Measurements from ENCODE around the gene PTPN22.
A peak's percentile ranks its signal among the peaks of the same experiment; 100 is the strongest.

PTPN22 gene

DNA sequence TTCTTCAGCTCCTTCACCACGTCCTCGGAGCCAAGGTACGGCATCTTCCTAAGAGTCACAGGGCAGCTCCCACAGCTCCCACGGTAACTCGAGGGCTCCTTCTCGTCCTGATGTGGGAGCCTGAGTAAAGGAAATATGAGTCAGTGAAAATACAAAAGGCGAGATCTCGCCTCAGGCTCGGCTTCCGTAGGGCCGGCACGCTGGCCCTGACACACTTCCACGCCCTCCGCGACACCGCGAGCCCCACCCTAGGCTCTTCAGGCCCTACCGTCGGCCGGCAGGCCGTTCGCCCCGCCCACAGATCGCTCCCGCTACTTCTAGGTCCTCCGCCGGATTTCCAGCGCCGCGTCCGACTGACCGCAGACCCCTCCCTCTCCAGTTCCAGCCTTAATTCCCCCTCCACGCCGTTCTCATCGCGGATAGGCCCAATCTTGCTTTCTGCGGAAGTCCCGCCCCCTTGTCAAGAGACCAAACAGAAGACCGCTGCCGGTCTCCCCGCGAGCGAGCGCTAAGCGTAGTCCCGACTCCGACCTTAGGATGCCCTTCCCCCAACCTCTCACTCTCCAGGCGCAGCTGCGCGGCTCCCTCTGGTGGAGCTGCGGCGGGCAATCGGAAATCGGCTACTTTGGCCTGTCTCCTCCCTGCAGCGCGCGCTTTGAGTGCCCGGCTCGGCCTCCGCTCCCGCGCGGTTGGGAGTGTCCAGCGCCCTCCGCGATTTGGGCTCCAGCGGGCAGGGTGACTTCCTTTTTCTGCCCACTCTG is 33.3 kb upstream of the PTPN22 start, which contains the start of the genes AP4B1 and DCLRE1B (continued):
- TF ChIP-seq, protein P1, sequence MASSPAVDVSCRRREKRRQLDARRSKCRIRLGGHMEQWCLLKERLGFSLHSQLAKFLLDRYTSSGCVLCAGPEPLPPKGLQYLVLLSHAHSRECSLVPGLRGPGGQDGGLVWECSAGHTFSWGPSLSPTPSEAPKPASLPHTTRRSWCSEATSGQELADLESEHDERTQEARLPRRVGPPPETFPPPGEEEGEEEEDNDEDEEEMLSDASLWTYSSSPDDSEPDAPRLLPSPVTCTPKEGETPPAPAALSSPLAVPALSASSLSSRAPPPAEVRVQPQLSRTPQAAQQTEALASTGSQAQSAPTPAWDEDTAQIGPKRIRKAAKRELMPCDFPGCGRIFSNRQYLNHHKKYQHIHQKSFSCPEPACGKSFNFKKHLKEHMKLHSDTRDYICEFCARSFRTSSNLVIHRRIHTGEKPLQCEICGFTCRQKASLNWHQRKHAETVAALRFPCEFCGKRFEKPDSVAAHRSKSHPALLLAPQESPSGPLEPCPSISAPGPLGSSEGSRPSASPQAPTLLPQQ (tag by site-specific recombination; IDR thresholded peaks at IDR 0.05), result peak; percentile 56
- TF ChIP-seq ZBTB21 (tag by site-specific recombination; IDR thresholded peaks at IDR 0.05), result peak; percentile 58; the same call in 1 of the 2 replicates
- 0 out of 2 replicates have a peak, but pooled peaks have one; percentile 33 for TF ChIP-seq ZNF623 (tag by site-specific recombination; IDR thresholded peaks at IDR 0.05)
- peak; percentile 87 for TF ChIP-seq GLIS2 (tag by site-specific recombination; IDR thresholded peaks at IDR 0.05)
- peak; percentile 44 for TF ChIP-seq ZFHX2 (tag by site-specific recombination; conservative IDR thresholded peaks at IDR 0.05)
- TF ChIP-seq ZBTB48 (tag by site-specific recombination; IDR thresholded peaks at IDR 0.05), result no peak
- peak; percentile 69 for TF ChIP-seq WT1 (tag by site-specific recombination; IDR thresholded peaks at IDR 0.05)
- peak; percentile 74 for TF ChIP-seq ZNF2 (tag by site-specific recombination; IDR thresholded peaks at IDR 0.05)
- no peak for TF ChIP-seq ZSCAN23 (tag by site-specific recombination; IDR thresholded peaks at IDR 0.05)
- peak; percentile 67 for TF ChIP-seq ZSCAN30 (tag by site-specific recombination; IDR thresholded peaks at IDR 0.05)
- TF ChIP-seq FEZF1 (tag by site-specific recombination; IDR thresholded peaks at IDR 0.05), result no peak; the same call in 1 of the 2 replicates

DNA sequence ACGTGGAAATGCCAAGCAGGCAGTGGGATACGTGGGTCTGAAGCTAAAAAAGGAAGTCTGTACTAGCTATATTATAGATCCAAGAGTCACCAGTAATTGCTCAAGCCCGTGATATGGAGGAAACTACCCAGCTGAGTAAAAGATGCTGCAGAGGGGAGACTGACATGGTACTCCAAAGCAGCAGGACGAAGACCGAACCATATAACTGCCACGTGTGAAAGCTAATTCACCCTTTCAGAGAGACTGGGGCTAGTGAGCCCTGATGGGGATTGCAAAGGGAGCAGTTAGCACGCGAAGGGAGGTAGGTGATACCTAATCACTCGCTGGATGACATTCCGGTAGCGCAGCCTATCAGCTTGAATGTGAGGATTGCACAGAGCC is 32.8 kb upstream of the PTPN22 start:
- Histone ChIP-seq H3K4me3 (ENCODE audit: low read depth, low read length) (peak overlapping the region; percentile 69), H3K4me1 (ENCODE audit: control insufficient read depth, insufficient read depth, low read length) (no peaks in the 10 kb centered on the region), H3K9me3 (ENCODE audit: control insufficient read depth, insufficient read depth, low read depth, low read length) (no peaks in the 10 kb centered on the region), H3K27ac (ENCODE audit: extremely low read depth, low read depth, low read length) (peak overlapping the region; percentile 47), H3K36me3 (ENCODE audit: control insufficient read depth in 2 of 2, insufficient read depth in 1 of 2, low read length in 2 of 2) (peaks cover 9 to 64% of the 10 kb centered on the region in 2 experiments)
- ChIA-PET POLR2A (interaction anchor here (0.7 to 4.9 kb wide), 8 partner anchors 11 to 146 kb away, joined by 3 to 84 read pairs (median 4); partner anchors contain the start of genes HIPK1 and RSBN1), CTCF (interaction anchor here (0.5 to 2.1 kb wide), 9 partner anchors 9 to 446 kb away, joined by 3 to 17 read pairs (median 3); partner anchors contain the start of gene HIPK1)
- TF ChIP-seq ZBTB48 (tag by site-specific recombination; IDR thresholded peaks at IDR 0.05) (0 out of 2 replicates have a peak, but pooled peaks have one; percentile 48), MZF1 (tag by site-specific recombination; IDR thresholded peaks at IDR 0.05; ENCODE audit: borderline replicate concordance) (peak; percentile 76; the same call in 1 of the 2 replicates), FEZF1 (tag by site-specific recombination; IDR thresholded peaks at IDR 0.05) (no peak), ZNF221 (tag by site-specific recombination; IDR thresholded peaks at IDR 0.05; ENCODE audit: borderline replicate concordance) (no peak), ZNF10 (tag by site-specific recombination; IDR thresholded peaks at IDR 0.05) (peak; percentile 97)
- TF ChIP-seq, protein P2, sequence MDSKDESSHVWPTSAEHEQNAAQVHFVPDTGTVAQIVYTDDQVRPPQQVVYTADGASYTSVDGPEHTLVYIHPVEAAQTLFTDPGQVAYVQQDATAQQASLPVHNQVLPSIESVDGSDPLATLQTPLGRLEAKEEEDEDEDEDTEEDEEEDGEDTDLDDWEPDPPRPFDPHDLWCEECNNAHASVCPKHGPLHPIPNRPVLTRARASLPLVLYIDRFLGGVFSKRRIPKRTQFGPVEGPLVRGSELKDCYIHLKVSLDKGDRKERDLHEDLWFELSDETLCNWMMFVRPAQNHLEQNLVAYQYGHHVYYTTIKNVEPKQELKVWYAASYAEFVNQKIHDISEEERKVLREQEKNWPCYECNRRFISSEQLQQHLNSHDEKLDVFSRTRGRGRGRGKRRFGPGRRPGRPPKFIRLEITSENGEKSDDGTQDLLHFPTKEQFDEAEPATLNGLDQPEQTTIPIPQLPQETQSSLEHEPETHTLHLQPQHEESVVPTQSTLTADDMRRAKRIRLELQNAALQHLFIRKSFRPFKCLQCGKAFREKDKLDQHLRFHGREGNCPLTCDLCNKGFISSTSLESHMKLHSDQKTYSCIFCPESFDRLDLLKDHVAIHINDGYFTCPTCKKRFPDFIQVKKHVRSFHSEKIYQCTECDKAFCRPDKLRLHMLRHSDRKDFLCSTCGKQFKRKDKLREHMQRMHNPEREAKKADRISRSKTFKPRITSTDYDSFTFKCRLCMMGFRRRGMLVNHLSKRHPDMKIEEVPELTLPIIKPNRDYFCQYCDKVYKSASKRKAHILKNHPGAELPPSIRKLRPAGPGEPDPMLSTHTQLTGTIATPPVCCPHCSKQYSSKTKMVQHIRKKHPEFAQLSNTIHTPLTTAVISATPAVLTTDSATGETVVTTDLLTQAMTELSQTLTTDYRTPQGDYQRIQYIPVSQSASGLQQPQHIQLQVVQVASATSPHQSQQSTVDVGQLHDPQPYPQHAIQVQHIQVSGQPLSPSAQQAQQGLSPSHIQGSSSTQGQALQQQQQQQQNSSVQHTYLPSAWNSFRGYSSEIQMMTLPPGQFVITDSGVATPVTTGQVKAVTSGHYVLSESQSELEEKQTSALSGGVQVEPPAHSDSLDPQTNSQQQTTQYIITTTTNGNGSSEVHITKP (tag by site-specific recombination; IDR thresholded peaks at IDR 0.05), result peak; percentile 7; the same call in 1 of the 2 replicates
- TF ChIP-seq, protein P3, sequence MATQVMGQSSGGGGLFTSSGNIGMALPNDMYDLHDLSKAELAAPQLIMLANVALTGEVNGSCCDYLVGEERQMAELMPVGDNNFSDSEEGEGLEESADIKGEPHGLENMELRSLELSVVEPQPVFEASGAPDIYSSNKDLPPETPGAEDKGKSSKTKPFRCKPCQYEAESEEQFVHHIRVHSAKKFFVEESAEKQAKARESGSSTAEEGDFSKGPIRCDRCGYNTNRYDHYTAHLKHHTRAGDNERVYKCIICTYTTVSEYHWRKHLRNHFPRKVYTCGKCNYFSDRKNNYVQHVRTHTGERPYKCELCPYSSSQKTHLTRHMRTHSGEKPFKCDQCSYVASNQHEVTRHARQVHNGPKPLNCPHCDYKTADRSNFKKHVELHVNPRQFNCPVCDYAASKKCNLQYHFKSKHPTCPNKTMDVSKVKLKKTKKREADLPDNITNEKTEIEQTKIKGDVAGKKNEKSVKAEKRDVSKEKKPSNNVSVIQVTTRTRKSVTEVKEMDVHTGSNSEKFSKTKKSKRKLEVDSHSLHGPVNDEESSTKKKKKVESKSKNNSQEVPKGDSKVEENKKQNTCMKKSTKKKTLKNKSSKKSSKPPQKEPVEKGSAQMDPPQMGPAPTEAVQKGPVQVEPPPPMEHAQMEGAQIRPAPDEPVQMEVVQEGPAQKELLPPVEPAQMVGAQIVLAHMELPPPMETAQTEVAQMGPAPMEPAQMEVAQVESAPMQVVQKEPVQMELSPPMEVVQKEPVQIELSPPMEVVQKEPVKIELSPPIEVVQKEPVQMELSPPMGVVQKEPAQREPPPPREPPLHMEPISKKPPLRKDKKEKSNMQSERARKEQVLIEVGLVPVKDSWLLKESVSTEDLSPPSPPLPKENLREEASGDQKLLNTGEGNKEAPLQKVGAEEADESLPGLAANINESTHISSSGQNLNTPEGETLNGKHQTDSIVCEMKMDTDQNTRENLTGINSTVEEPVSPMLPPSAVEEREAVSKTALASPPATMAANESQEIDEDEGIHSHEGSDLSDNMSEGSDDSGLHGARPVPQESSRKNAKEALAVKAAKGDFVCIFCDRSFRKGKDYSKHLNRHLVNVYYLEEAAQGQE (tag by site-specific recombination; IDR thresholded peaks at IDR 0.05), result 0 out of 2 replicates have a peak, but pooled peaks have one; percentile 30
- TF ChIP-seq, protein P4, sequence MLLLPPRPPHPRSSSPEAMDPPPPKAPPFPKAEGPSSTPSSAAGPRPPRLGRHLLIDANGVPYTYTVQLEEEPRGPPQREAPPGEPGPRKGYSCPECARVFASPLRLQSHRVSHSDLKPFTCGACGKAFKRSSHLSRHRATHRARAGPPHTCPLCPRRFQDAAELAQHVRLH (tag by site-specific recombination; IDR thresholded peaks at IDR 0.05), result 0 out of 2 replicates have a peak, but pooled peaks have one; percentile 39
